Neutrophil (primary cell): ENCODE data around the gene TNRC18.

Source experiments
- H3K27ac ChIP-seq: fragments of 200-600 bp; sonication (generic); 2 replicates; pipeline ENCODE4 v1.5.1; 2016; ENCODE audit warnings: mild to moderate bottlenecking, moderate library complexity
- H3K27me3 ChIP-seq: fragments of 200-600 bp; sonication (generic); 2 replicates; pipeline ENCODE4 v1.6.0; 2016; ENCODE audit warnings: mild to moderate bottlenecking
- H3K36me3 ChIP-seq: fragments of 200-600 bp; sonication (generic); 2 replicates; pipeline ENCODE4 v1.5.1; 2017
- H3K4me1 ChIP-seq, 2 experiments: fragments of 200-600 bp in 1 of 2; sonication (generic) in 1 of 2; 1 replicate in 1 of 2; 2 replicates in 1 of 2; pipeline versions ENCODE4 v1.5.1 to v1.6.1; 2013 to 2016; ENCODE audit warnings: low read depth in 1 of 2, low read length in 1 of 2, mild to moderate bottlenecking in 1 of 2, moderate library complexity in 1 of 2; ENCODE audit not compliant: control insufficient read depth in 1 of 2, insufficient read depth in 1 of 2
- H3K4me3 ChIP-seq, 2 experiments: fragments of 200-600 bp in 1 of 2; sonication (generic) in 1 of 2; 1 replicate in 1 of 2; 2 replicates in 1 of 2; pipeline ENCODE4 v1.5.1; 2013 to 2016; ENCODE audit warnings: low read depth in 1 of 2, low read length in 1 of 2, mild to moderate bottlenecking in 1 of 2, moderate library complexity in 1 of 2
- H3K9me3 ChIP-seq: fragments of 200-600 bp; sonication (generic); 2 replicates; pipeline ENCODE4 v1.5.1; 2016
- CTCF ChIP-seq: fragments of 200-600 bp; sonication (generic); IDR thresholded peaks from 2 replicates; pipeline ENCODE4 v1.5.1; 2016; ENCODE audit warnings: antibody characterized with exemption

Gene TNRC18

DNA sequence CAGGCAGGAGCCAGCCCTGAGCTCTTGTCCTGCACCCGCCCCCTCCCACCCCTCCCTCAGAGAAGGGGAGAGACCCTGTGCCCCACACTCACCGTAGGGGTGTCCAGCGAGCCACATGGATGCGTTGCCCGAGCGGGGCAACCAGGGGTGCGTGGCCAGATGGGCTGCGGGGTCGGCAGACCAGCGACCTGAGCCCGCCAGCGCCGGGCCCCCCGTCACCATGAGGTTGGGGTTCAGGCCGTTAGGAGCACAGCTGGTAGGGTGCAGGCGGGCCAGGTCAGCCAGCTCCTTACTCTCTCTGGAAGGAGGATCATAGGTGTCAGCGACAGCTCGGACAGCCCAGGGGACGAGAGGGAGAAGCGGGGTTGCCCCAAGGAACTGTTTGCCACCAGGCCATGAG lies 46.4 kb downstream of the TNRC18 start:
- peaks cover 84% of the 10 kb centered on the region for H3K36me3 ChIP-seq
- TF ChIP-seq CTCF: no peak
- H3K9me3 ChIP-seq: no peaks in the 10 kb centered on the region
- H3K27me3 ChIP-seq: no peaks in the 10 kb centered on the region
- H3K27ac ChIP-seq: no peak overlapping the region
- peaks cover 0 to 4% of the 10 kb centered on the region in 2 experiments for H3K4me1 ChIP-seq
- no peak overlapping the region for H3K4me3 ChIP-seq

GRCh38 chr7:5375925-5376324 lies 47.7 kb downstream of the TNRC18 start:
- Histone ChIP-seq H3K4me1 (no peaks in the 10 kb centered on the region), H3K27me3 (no peaks in the 10 kb centered on the region), H3K27ac (peak overlapping the region; percentile 15), H3K4me3 (no peak overlapping the region), H3K9me3 (no peaks in the 10 kb centered on the region), H3K36me3 (peaks cover 89% of the 10 kb centered on the region)
- TF ChIP-seq CTCF: no peak

DNA sequence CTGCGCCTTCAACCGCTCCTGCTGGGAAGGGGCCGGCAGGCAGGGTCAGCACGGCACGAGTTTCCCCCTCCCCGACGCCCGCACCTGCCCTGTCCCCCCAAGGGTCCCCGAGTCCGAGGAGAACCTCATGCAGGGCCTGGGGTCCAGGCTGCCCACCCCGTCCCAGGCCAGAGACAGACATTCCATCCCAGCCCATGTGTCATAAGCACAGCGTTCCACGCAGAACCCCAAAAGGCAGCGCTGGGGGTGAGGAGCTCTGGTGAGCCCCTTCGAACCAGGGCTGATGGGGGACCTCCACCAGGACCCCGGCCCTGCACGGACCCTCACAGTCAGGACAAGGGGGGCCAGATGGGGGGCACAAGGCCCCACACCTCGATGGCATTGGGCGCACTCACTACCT lies 49.2 kb downstream of the TNRC18 start:
- no peaks in the 10 kb centered on the region for H3K9me3 ChIP-seq
- no peak for TF ChIP-seq CTCF
- no peaks in the 10 kb centered on the region for H3K4me1 ChIP-seq
- H3K27ac ChIP-seq: no peak overlapping the region
- H3K27me3 ChIP-seq: no peaks in the 10 kb centered on the region
- H3K4me3 ChIP-seq: no peak overlapping the region
- H3K36me3 ChIP-seq: peaks cover 89% of the 10 kb centered on the region

DNA sequence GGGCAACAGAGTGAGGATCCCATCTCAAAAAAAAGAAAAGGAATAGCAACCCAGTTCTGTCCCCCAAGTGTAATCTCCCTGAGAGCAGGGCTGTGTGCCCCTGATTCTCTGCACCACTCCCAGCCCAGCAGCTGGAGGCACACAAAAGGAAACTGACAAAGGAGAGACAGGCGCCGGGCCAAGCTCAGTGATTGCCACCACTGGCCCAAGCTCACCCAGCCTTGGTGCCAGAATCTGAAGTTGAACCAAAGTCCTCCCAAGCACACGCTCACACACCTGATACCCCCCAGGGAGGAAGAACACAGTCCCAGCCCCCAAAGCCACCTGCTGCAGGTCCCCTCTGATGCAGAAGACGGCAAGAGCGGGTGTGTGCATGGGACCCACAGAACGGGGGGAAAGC lies 50.3 kb downstream of the TNRC18 start:
- H3K4me1 ChIP-seq: no peaks in the 10 kb centered on the region
- H3K27ac ChIP-seq: no peak overlapping the region
- H3K27me3 ChIP-seq: no peaks in the 10 kb centered on the region
- no peak for TF ChIP-seq CTCF
- peaks cover 96% of the 10 kb centered on the region for H3K36me3 ChIP-seq
- no peaks in the 10 kb centered on the region for H3K9me3 ChIP-seq
- no peak overlapping the region for H3K4me3 ChIP-seq

DNA sequence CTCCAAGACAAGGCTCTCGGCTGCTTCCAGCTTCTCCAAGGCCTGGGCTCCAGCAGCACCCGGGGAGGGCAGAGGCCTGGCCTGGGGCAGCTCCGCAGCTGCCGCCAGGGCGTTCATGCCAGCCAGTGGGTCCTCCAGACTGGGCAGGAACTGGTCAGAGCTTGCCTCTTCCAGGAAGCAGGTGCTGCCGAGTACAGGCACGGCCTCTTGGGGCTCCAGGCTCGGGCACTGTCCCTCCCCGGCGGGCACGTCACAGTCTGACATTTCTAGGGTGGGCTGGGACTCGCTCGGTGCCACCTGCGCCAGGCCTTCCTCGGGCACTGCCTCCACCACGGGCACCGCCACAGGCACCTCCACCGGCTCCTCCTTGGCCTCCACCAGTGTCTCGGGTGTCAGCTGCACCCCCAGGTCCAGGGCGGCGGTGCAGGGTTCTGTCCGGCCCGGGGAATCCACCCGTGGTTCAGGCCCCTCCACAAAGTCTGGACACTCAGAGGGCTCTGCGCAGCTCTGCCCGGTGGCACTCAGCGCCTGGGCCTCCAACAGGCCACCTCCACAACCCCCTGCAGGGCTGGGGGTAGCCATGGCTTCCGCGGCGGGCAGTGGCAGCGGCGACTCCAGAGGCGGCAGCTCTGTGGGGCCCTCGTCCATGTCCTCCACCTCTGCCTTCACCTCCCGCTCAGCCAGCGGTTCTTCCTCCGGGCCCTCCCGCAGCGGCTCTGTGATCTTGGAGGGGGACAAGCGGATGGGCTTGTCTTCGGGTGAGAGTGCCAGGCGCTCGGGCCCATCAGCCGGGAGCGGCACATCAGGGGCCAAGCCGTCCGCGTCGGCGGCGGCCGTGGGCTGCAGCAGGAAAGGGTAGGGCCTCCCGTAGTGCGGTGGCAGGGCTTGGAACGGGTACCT lies 52.9 kb downstream of the TNRC18 start:
- H3K9me3 ChIP-seq: no peaks in the 10 kb centered on the region
- H3K27me3 ChIP-seq: no peaks in the 10 kb centered on the region
- H3K4me3 ChIP-seq: no peak overlapping the region
- TF ChIP-seq CTCF: no peak
- H3K36me3 ChIP-seq: peaks cover 80% of the 10 kb centered on the region
- no peaks in the 10 kb centered on the region for H3K4me1 ChIP-seq
- no peak overlapping the region for H3K27ac ChIP-seq
